Stimulated activated naive CD8-positive, alpha-beta T cell treated with anti-CD3 and anti-CD28 coated beads, Interleukin-15, Interleukin-2, amounts not matched to agents 100 ng/mL and 50 ng/mL, for 24 hours (primary cell): ENCODE data around the gene GPR26.

Experiments
- H3K27ac Mint-ChIP-seq: one replicate; pipeline ENCODE4 v1.8.0; 2021; ENCODE audit warnings: mild to moderate bottlenecking, mixed read lengths
- H3K27me3 Mint-ChIP-seq: one replicate; pipeline ENCODE4 v1.8.0; 2021; ENCODE audit warnings: mixed read lengths
- H3K36me3 Mint-ChIP-seq: one replicate; pipeline ENCODE4 v1.8.0; 2021; ENCODE audit warnings: low read depth, mixed read lengths
- H3K4me1 Mint-ChIP-seq: one replicate; pipeline ENCODE4 v1.8.0; 2021; ENCODE audit warnings: low read depth, mixed read lengths
- H3K4me3 Mint-ChIP-seq: one replicate; pipeline ENCODE4 v1.8.0; 2021; ENCODE audit warnings: mild to moderate bottlenecking, mixed read lengths
- H3K9me3 Mint-ChIP-seq: one replicate; pipeline ENCODE4 v1.8.0; 2021; ENCODE audit warnings: mixed read lengths

GPR26 gene

GRCh38 chr10:123637326-123637880 lies 28.8 kb upstream of the GPR26 start:
- H3K27me3 Mint-ChIP-seq, result peaks cover 15% of the 10 kb centered on the region
- H3K36me3 Mint-ChIP-seq, result no peaks in the 10 kb centered on the region
- H3K4me3 Mint-ChIP-seq, result no peak overlapping the region
- no peaks in the 10 kb centered on the region for H3K9me3 Mint-ChIP-seq
- no peak overlapping the region for H3K27ac Mint-ChIP-seq
- H3K4me1 Mint-ChIP-seq, result no peaks in the 10 kb centered on the region

DNA sequence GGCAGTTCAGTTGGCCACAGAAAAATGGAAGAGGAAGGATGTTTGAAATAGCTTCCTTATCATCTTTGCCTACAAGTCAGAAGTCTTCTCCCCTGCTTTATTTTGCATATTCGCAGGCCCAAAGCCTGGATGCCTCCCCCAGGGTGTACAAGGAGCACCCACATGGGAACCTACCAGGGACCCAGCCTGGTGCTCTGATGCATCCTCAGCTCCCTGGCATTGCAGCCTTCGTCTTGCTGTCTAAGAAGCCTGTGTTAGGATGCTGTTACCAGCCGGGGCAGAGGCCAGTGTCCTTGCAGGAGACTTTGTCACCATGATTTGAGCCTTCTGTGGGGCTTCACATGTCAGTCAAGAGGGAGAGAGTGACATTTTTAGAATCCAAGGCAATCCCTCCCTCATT lies 27.0 kb upstream of the GPR26 start:
- H3K4me1 Mint-ChIP-seq, result no peaks in the 10 kb centered on the region
- H3K27ac Mint-ChIP-seq, result no peak overlapping the region
- H3K4me3 Mint-ChIP-seq, result no peak overlapping the region
- peaks cover 18% of the 10 kb centered on the region for H3K27me3 Mint-ChIP-seq
- H3K36me3 Mint-ChIP-seq, result no peaks in the 10 kb centered on the region
- H3K9me3 Mint-ChIP-seq, result no peaks in the 10 kb centered on the region

- H3K27me3 Mint-ChIP-seq, result peaks cover 20% of the 10 kb centered on the region
These were observed 26.1 kb upstream of the GPR26 start for GRCh38 chr10:123640016-123640535.

DNA sequence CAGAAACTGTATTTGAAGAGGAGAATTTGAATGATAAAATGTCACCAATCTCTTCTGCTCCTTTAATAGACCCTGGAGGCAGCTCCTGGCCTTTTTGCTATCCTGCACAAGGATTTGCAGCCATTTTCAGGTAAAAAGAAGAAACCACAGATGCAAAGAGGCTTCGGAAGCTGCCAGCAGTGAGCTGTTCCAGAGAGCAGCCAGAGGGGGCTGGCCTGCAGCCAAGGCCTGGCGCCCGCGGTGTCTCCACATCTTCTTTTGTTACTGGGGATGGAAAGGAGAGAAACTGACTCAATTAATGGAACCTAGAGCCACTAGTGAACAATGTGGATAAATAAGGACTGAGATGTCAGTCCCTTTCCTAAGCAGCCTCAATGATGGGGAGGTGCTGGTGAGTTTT lies 23.9 kb upstream of the GPR26 start:
- no peak overlapping the region for H3K27ac Mint-ChIP-seq

More at GRCh38 chr10:123640016-123640535, 26.1 kb upstream of the GPR26 start:
- Mint-ChIP-seq H3K36me3 (no peaks in the 10 kb centered on the region), H3K4me3 (no peak overlapping the region), H3K27ac (no peak overlapping the region), H3K9me3 (no peaks in the 10 kb centered on the region), H3K4me1 (no peaks in the 10 kb centered on the region)

DNA sequence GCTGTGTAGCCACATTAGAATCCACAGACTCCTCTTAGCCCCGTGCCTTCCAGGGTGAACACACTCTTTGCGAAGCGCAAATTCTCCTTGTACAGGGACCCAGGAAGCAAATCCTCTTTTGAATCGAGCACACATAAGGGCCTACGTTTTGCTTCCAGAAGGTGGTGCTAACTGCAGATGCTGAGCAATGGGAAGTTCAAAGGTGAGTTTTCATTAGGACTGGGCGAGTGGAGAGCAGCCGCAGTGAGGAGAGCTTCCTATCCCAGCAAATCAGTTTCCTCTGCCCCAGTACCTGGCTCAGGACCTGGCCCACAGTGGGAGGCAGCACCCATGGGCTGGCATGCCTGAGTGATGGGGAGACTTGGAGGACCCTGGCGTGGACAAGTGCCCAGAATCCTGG lies 23.5 kb upstream of the GPR26 start:
- Mint-ChIP-seq H3K27ac (no peak overlapping the region), H3K4me1 (no peaks in the 10 kb centered on the region), H3K36me3 (no peaks in the 10 kb centered on the region), H3K27me3 (peaks cover 16% of the 10 kb centered on the region), H3K4me3 (no peak overlapping the region), H3K9me3 (no peaks in the 10 kb centered on the region)

More for the DNA sequence above, 23.9 kb upstream of the GPR26 start:
- peaks cover 16% of the 10 kb centered on the region for H3K27me3 Mint-ChIP-seq
- H3K9me3 Mint-ChIP-seq, result no peaks in the 10 kb centered on the region
- no peak overlapping the region for H3K4me3 Mint-ChIP-seq
- H3K36me3 Mint-ChIP-seq, result no peaks in the 10 kb centered on the region
- no peaks in the 10 kb centered on the region for H3K4me1 Mint-ChIP-seq

- H3K27me3 Mint-ChIP-seq, result peaks cover 16% of the 10 kb centered on the region
- H3K27ac Mint-ChIP-seq, result no peak overlapping the region
- no peak overlapping the region for H3K4me3 Mint-ChIP-seq
- H3K4me1 Mint-ChIP-seq, result no peaks in the 10 kb centered on the region
- H3K9me3 Mint-ChIP-seq, result no peaks in the 10 kb centered on the region
- H3K36me3 Mint-ChIP-seq, result no peaks in the 10 kb centered on the region
These were observed 22.8 kb upstream of the GPR26 start for GRCh38 chr10:123643315-123643714.

DNA sequence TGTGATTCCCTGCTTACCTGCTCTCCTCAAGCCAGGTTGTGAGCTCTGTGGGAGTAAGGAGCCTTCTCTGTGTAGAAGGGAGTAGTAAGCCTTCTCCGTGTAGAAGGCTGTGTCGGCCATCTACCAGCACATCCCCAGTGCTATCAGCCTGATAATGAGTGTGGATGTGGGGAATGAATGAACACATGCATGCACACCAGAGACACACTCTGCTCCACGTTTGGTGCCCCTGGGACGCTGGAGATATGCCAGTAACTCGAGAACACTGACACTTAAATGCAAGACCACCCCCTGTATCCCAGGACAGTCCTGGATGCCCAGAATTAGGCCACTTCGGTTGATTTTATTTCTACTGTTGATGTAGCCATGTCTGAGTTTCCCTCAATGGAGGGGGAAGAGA lies 21.1 kb upstream of the GPR26 start:
- Mint-ChIP-seq H3K9me3 (no peaks in the 10 kb centered on the region), H3K4me3 (no peak overlapping the region), H3K27ac (no peak overlapping the region), H3K27me3 (peaks cover 16% of the 10 kb centered on the region), H3K36me3 (no peaks in the 10 kb centered on the region), H3K4me1 (no peaks in the 10 kb centered on the region)

DNA sequence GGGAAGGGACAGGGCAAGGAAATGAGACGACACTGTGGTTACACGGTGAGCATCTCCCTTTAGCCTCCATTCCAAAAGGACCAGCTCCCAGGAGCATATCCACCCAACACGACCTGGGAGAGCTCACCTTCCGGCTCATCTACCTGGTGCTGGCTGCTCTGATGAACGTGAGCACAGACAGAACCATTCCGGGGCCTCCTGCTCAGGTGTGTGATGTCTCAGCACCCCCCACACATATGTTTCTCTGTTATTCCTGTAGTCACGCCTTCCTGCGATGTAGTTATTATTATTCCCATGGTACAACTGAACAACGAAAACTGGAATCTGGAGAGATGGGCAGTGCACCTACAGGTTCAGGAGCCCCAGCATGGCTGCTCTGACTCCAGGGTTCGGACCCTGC lies 20.5 kb upstream of the GPR26 start:
- H3K4me1 Mint-ChIP-seq, result no peaks in the 10 kb centered on the region
- H3K36me3 Mint-ChIP-seq, result no peaks in the 10 kb centered on the region
- no peak overlapping the region for H3K27ac Mint-ChIP-seq
- peaks cover 16% of the 10 kb centered on the region for H3K27me3 Mint-ChIP-seq
- H3K9me3 Mint-ChIP-seq, result no peaks in the 10 kb centered on the region
- H3K4me3 Mint-ChIP-seq, result no peak overlapping the region

- H3K27ac Mint-ChIP-seq, result no peak overlapping the region
These were observed 17.6 kb upstream of the GPR26 start for GRCh38 chr10:123648595-123648994.

DNA sequence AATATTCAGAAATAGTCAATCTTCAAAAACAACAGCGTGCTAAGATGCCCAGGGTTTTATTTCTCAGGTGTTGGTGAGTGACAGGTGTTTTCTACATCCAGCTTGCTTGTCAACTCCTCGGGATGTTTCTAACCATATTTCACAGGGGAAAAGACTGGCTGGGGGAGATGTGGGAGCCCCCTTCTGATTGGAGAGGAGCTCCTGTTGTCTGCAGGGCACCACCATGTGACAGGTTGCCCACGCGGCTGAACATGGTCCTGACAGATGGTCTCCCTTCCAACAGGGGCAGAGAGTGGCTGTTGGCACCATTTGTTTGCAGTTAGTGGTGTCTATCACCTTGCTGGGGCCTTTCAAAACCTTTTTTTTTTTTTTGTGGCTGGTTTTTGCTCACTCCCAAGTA lies 16.5 kb upstream of the GPR26 start:
- no peaks in the 10 kb centered on the region for H3K9me3 Mint-ChIP-seq
- peaks cover 7% of the 10 kb centered on the region for H3K27me3 Mint-ChIP-seq
- no peaks in the 10 kb centered on the region for H3K4me1 Mint-ChIP-seq
- H3K36me3 Mint-ChIP-seq, result no peaks in the 10 kb centered on the region
- H3K27ac Mint-ChIP-seq, result no peak overlapping the region
- no peak overlapping the region for H3K4me3 Mint-ChIP-seq

More at GRCh38 chr10:123648595-123648994, 17.6 kb upstream of the GPR26 start:
- Mint-ChIP-seq H3K27me3 (peaks cover 5% of the 10 kb centered on the region), H3K4me1 (no peaks in the 10 kb centered on the region), H3K36me3 (no peaks in the 10 kb centered on the region), H3K4me3 (no peak overlapping the region), H3K9me3 (no peaks in the 10 kb centered on the region)

GRCh38 chr10:123651421-123652047 lies 14.6 kb upstream of the GPR26 start:
- H3K4me3 Mint-ChIP-seq, result no peak overlapping the region
- H3K4me1 Mint-ChIP-seq, result no peaks in the 10 kb centered on the region
- no peak overlapping the region for H3K27ac Mint-ChIP-seq
- H3K9me3 Mint-ChIP-seq, result no peaks in the 10 kb centered on the region
- peaks cover 7% of the 10 kb centered on the region for H3K27me3 Mint-ChIP-seq
- H3K36me3 Mint-ChIP-seq, result no peaks in the 10 kb centered on the region

- Mint-ChIP-seq H3K27ac (no peak overlapping the region), H3K9me3 (no peaks in the 10 kb centered on the region), H3K27me3 (peaks cover 7% of the 10 kb centered on the region), H3K36me3 (no peaks in the 10 kb centered on the region), H3K4me1 (no peaks in the 10 kb centered on the region), H3K4me3 (no peak overlapping the region)
These were observed 10.4 kb upstream of the GPR26 start for GRCh38 chr10:123655751-123656150.

- no peak overlapping the region for H3K4me3 Mint-ChIP-seq
- H3K27ac Mint-ChIP-seq, result no peak overlapping the region
- peaks cover 22% of the 10 kb centered on the region for H3K27me3 Mint-ChIP-seq
These were observed 2.6 kb upstream of the GPR26 start for GRCh38 chr10:123663522-123663921.

DNA sequence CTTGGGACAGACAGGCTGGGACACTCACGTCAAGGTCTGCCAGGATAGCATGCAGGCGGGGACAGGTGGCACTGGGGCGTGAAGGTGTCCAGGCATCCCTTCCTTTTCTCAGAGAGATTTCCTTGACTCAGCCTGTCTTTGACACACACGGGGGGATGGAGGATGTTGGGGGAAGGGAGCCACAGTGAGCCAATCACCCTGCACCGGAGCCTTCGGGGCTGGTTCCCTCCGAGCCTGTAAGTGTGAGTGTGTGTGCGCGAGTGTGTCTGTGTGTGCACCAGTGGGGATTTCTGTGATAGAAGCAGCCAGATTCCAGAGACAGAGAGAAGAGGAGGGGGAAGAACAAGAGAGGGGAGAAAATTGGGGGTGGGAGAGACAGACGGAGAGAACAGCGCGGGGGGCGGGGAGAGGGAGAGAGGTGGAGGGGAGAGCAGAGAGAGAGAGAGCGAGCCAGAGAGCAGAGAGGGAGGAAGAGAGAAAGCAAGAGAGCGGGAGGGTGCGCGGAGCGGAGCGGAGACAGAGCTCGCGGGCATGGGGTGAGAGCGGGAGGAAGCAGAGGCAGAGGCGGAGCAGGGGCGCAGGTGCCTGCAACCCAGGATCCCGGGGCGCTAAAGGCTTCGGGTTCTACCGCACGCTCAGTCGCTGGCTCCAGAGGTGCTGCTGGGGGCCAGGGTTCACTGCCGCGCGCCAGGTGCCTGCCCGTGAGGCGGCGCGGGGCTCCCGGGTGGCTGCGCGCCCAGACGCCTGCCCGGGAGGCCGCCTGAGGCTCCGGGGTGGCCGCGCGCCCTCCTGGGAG lies 466 bp upstream of the GPR26 start:
- Mint-ChIP-seq H3K4me1 (no peaks in the 10 kb centered on the region), H3K36me3 (no peaks in the 10 kb centered on the region), H3K4me3 (no peak overlapping the region), H3K27me3 (peaks cover 22% of the 10 kb centered on the region), H3K27ac (no peak overlapping the region), H3K9me3 (no peaks in the 10 kb centered on the region)

More at GRCh38 chr10:123663522-123663921, 2.6 kb upstream of the GPR26 start:
- Mint-ChIP-seq H3K36me3 (no peaks in the 10 kb centered on the region), H3K9me3 (no peaks in the 10 kb centered on the region), H3K4me1 (no peaks in the 10 kb centered on the region)

GRCh38 chr10:123669886-123670285 lies 3.7 kb downstream of the GPR26 start:
- Mint-ChIP-seq H3K4me1 (no peaks in the 10 kb centered on the region), H3K4me3 (no peak overlapping the region), H3K27me3 (peaks cover 12% of the 10 kb centered on the region), H3K36me3 (no peaks in the 10 kb centered on the region), H3K27ac (no peak overlapping the region), H3K9me3 (no peaks in the 10 kb centered on the region)
